Panc1 (cell line): ENCODE results near the gene TMEM212. TPM values are rescaled to one million over a fixed set of nuclear protein-coding genes. Genes with fewer than 3 reads are reported as not detected.

ENCODE experiments used
- ATAC-seq: fragments of 200-7000 bp; cut with Tn5 transposase; 2 replicates; pipeline ENCODE4 v1.9.1; 2020; ENCODE audit warnings: mild to moderate bottlenecking, moderate library complexity
- BruUV-seq: library from RNA; stranded (reverse); fragments of 400-500 nt; replicated peaks from 2 replicates; lab custom pipeline; 2021; lab: Mats Ljungman, UMichigan
- CTCF ChIA-PET: fragments of 300-600 bp; sonication (Branson Sonifier 250); formaldehyde crosslinking; loops from one replicate; lab custom pipeline; 2022; ENCODE audit warnings: antibody characterized with exemption; lab: Charles Lee
- POLR2A ChIA-PET: fragments of 300-600 bp; sonication (Branson Sonifier 250); formaldehyde crosslinking; loops from one replicate; lab custom pipeline; 2022; ENCODE audit warnings: antibody characterized with exemption; lab: Charles Lee
- DNase-seq: peaks from one replicate; pipeline ENCODE4 v3.0.0-alpha.2; 2010; ENCODE audit warnings: low read depth, low spot score
- H3K27ac ChIP-seq: 2 replicates; pipeline ENCODE4 v1.5.1; 2011; ENCODE audit warnings: mild to moderate bottlenecking, low read length, inconsistent platforms
- H3K27me3 ChIP-seq: fragments of 200-500 bp; sonication (Bioruptor generic); 2 replicates; pipeline ENCODE4 v1.6.0; 2014; ENCODE audit warnings: low read length, inconsistent platforms; ENCODE audit not compliant: control insufficient read depth, insufficient read depth
- H3K36me3 ChIP-seq: fragments of 200-500 bp; sonication (Bioruptor generic); 2 replicates; pipeline ENCODE4 v1.5.1; 2014; ENCODE audit warnings: inconsistent platforms, mild to moderate bottlenecking, low read length, moderate library complexity; ENCODE audit not compliant: control insufficient read depth, insufficient read depth
- H3K4me1 ChIP-seq: 2 replicates; pipeline ENCODE4 v1.5.1; 2011; ENCODE audit warnings: inconsistent platforms, mild to moderate bottlenecking, low read length, moderate library complexity; ENCODE audit not compliant: control insufficient read depth, insufficient read depth
- H3K4me3 ChIP-seq, 2 experiments: 2 replicates each; pipeline ENCODE4 v1.5.1; 2011 to 2012; ENCODE audit warnings: low read depth in 2 of 2, low read length in 2 of 2, mild to moderate bottlenecking in 2 of 2, inconsistent platforms in 1 of 2, moderate library complexity in 1 of 2
- H3K9me3 ChIP-seq: fragments of 200-500 bp; sonication (Bioruptor generic); 2 replicates; pipeline ENCODE4 v1.5.1; 2014; ENCODE audit warnings: low read depth, mild to moderate bottlenecking, inconsistent platforms, low read length, moderate library complexity; ENCODE audit not compliant: control insufficient read depth, insufficient read depth
- CTCF ChIP-seq: fragments of 450-650 bp; IDR thresholded peaks from 2 replicates; pipeline ENCODE4 v1.5.1; 2017; ENCODE audit warnings: mild to moderate bottlenecking
- POLR2AphosphoS5 ChIP-seq: IDR thresholded peaks from 2 replicates; pipeline ENCODE4 v1.6.1; 2012; ENCODE audit warnings: mild to moderate bottlenecking, low read depth, low read length, moderate library complexity
- REST ChIP-seq, 2 experiments: IDR thresholded peaks; 2 replicates each; pipeline ENCODE4 v1.6.1; 2011 to 2012; ENCODE audit warnings: low read depth in 2 of 2, control low read depth in 1 of 2, low read length in 1 of 2, mild to moderate bottlenecking in 1 of 2, moderate library complexity in 1 of 2; ENCODE audit not compliant: insufficient read depth in 1 of 2
- SIN3A ChIP-seq: IDR thresholded peaks from 2 replicates; pipeline ENCODE4 v1.6.1; 2012; ENCODE audit warnings: low read depth, mild to moderate bottlenecking, low read length, moderate library complexity, borderline replicate concordance; ENCODE audit not compliant: insufficient read depth
- TCF7L2 ChIP-seq: IDR thresholded peaks from 2 replicates; pipeline ENCODE4 v1.6.1; 2011; ENCODE audit warnings: mild to moderate bottlenecking, low read depth, low read length, inconsistent platforms
- in situ Hi-C: cut with HindIII; loops from 2 replicates; pipeline ENCODE4 v1.10.0; 2016; ENCODE audit warnings: low sequenced_read_pairs, low pct_unique_long_range_greater_than_20kb
- intact Hi-C: fragments of 100-400 bp; cut with micrococcal nuclease; formaldehyde crosslinking; loops from one replicate; pipeline ENCODE4 v1.10.0; 2022; ENCODE audit not compliant: unreplicated experiment
- total RNA-seq: library from RNA; stranded (reverse); gene quantifications from one replicate; pipeline ENCODE4 v1.2.1, GENCODE V29; 2021; ENCODE audit not compliant: unreplicated experiment

Gene TMEM212
- total RNA-seq, 1 experiment from 2014 or later = not detected

GRCh38 chr3:171797265-171797679, 45.9 kb upstream of the TMEM212 start:
- Histone ChIP-seq H3K9me3 (no peaks in the 10 kb centered on the region), H3K4me1 (peaks cover 42% of the 10 kb centered on the region), H3K4me3 (no peak overlapping the region), H3K27ac (peak overlapping the region; percentile 17; the same call in 1 of the 2 replicates), H3K36me3 (no peaks in the 10 kb centered on the region), H3K27me3 (no peaks in the 10 kb centered on the region)
- POLR2A ChIA-PET = no interaction called here
- BruUV-seq = no TSS peak
- in situ Hi-C loops (no loop called here), intact Hi-C loops (no loop called here)
- TF ChIP-seq CTCF (no peak), SIN3A (no peak)
- ATAC-seq = no peak
- CTCF ChIA-PET = no interaction called here
- DNase-seq = no peak

- no TSS peak for BruUV-seq
- Histone ChIP-seq H3K36me3 (no peaks in the 10 kb centered on the region), H3K9me3 (no peaks in the 10 kb centered on the region), H3K4me1 (peaks cover 42% of the 10 kb centered on the region), H3K27me3 (no peaks in the 10 kb centered on the region), H3K27ac (peak overlapping the region; percentile 64; the same call in 1 of the 2 replicates), H3K4me3 (no peak overlapping the region)
- TF ChIP-seq POLR2AphosphoS5 (no peak), SIN3A (no peak), CTCF (no peak), REST (IDR thresholded peaks at IDR 0.05; ENCODE audit: insufficient read depth in 1 of 2, low read depth in 2 of 2, low read length in 1 of 2) (no peak), TCF7L2 (no peak)
- in situ Hi-C loops (no loop called here), intact Hi-C loops (no loop called here)
- DNase-seq (no peak), ATAC-seq (no peak)
- ChIA-PET CTCF (no interaction called here), POLR2A (no interaction called here)
Measured at GRCh38 chr3:171797873-171798272, 45.3 kb upstream of the TMEM212 start.
